Subcutaneous preadipocyte (primary cell): ENCODE results near the gene VPS13C. TPM values are rescaled to one million over a fixed set of nuclear protein-coding genes. Genes with fewer than 3 reads are reported as not detected.

Source experiments
- total RNA-seq: library from RNA; depleted of rRNA; stranded (reverse); fragments of >200 nt; gene quantifications from 2 replicates; pipeline ENCODE4 v1.2.3, GENCODE V29; 2012

Gene VPS13C, protein sequence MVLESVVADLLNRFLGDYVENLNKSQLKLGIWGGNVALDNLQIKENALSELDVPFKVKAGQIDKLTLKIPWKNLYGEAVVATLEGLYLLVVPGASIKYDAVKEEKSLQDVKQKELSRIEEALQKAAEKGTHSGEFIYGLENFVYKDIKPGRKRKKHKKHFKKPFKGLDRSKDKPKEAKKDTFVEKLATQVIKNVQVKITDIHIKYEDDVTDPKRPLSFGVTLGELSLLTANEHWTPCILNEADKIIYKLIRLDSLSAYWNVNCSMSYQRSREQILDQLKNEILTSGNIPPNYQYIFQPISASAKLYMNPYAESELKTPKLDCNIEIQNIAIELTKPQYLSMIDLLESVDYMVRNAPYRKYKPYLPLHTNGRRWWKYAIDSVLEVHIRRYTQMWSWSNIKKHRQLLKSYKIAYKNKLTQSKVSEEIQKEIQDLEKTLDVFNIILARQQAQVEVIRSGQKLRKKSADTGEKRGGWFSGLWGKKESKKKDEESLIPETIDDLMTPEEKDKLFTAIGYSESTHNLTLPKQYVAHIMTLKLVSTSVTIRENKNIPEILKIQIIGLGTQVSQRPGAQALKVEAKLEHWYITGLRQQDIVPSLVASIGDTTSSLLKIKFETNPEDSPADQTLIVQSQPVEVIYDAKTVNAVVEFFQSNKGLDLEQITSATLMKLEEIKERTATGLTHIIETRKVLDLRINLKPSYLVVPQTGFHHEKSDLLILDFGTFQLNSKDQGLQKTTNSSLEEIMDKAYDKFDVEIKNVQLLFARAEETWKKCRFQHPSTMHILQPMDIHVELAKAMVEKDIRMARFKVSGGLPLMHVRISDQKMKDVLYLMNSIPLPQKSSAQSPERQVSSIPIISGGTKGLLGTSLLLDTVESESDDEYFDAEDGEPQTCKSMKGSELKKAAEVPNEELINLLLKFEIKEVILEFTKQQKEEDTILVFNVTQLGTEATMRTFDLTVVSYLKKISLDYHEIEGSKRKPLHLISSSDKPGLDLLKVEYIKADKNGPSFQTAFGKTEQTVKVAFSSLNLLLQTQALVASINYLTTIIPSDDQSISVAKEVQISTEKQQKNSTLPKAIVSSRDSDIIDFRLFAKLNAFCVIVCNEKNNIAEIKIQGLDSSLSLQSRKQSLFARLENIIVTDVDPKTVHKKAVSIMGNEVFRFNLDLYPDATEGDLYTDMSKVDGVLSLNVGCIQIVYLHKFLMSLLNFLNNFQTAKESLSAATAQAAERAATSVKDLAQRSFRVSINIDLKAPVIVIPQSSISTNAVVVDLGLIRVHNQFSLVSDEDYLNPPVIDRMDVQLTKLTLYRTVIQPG (N-terminal part only)
- 67.2 and 67.6 TPM in 2 replicates for total RNA-seq

DNA sequence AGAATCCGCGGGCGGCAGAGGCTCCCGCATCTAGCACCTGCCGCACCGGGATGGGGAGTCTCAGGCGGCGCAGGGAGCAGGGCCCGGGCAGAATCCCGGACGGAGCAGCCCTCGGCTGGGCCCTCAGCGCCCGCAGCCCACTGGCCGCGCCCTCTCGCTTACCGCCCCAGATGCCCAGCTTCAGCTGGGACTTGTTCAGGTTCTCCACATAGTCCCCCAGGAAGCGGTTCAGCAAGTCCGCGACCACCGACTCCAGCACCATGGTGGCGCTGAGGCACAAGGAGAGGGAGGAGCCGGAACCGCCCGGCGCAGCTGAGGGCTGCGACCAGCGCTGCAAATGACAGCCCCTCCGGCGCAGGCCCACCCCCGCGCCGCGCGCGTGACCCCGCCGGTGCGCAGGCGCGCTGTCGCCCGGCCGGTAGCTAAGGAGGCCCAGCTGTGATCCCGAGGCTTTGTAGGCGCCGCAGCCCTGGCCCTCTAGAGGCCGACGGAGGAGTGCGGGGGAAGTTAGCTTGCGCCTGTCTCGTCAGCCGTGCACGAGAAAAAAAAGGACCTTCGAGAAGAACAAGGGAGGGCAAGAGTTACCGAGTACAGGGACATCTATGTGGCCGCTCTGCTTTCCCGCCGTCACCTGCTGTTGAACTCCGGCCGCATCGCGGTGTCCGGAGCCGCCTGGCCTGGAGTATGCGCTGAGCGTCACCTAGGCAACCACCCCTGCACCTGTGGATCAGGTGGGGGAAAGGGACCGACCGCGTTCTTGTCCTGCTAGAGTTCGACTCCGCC is at the start of gene VPS13C:
Gene VPS13C, minus strand, starts transcription at position 335 of the 783 bp plus-strand sequence. Its CDS starts 73 bp downstream, at position 262.

DNA sequence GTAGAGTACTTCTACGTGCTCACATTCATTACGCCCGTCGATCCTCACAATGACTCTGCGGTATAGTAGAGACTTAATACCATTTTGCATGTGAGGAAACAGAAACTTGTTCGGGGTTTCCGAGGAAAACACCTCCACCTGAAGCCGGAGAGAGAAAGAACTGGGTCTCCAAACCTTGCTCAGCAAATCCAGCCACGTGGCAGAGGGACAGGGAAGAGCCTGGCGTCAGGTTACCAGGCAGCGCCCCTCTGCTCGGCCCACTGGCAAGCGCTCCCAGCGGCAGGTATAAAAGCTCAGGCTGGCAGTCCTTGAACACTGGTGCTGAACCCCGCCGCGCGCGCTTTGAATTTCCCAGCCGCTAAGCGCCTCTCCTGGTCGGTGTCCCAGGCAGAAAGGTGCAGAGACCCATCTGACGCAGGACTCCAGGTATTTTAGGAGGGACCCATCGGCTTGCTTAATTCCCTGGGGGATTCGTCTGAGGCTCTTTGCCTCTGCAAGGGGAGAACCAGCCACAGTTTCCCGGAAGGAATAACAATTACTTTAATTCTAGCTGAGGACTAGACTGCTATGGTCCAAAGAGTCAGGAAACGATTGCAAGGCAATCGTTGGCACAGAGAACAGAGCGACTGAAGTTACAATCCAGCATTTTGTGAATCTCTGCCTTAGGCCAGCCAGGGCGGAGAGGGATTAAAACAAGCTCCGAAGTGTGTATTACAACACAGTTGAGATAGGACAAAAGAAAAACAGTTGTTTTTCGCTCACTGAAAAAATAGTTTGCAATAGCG is 6.6 kb upstream of the VPS13C start, which contains the start of gene C2CD4A:
Gene C2CD4A, plus strand, starts transcription at position 315 of the 785 bp plus-strand sequence. CDS start 637 bp downstream, outside the sequence.

Other genes with a start within 250 kb of the VPS13C start
- gene C2CD4A, start 6.5 kb upstream of the VPS13C start, total RNA-seq, result not detected in 2 replicates
- not detected in 2 replicates for gene C2CD4B, start 104.8 kb upstream of the VPS13C start, total RNA-seq